GM18951 (cell line): Measurements from ENCODE around the gene LCP2.

Source experiments
- POLR2A ChIP-seq: IDR thresholded peaks from 4 replicates; pipeline ENCODE4 v1.6.1; 2011; ENCODE audit warnings: mild to moderate bottlenecking; ENCODE audit not compliant: insufficient read length, insufficient read depth; ENCODE audit errors: extremely low read depth
- in situ Hi-C: fragments of 300-500 bp; cut with MboI; formaldehyde crosslinking; loops from one replicate; pipeline ENCODE4 v1.12.0; 2022; ENCODE audit warnings: low sequenced_read_pairs, mixed read lengths, inconsistent platforms; ENCODE audit not compliant: unreplicated experiment

The LCP2 gene

GRCh38 chr5:170312301-170312595, 14.7 kb upstream of the LCP2 start:
- TF ChIP-seq POLR2A = no peak
- in situ Hi-C loops = no loop called here

GRCh38 chr5:170311511-170312300, 14.1 kb upstream of the LCP2 start:
- no peak for TF ChIP-seq POLR2A
- in situ Hi-C loops = no loop called here

GRCh38 chr5:170310256-170310926, 12.8 kb upstream of the LCP2 start:
- no peak for TF ChIP-seq POLR2A
- in situ Hi-C loops = no loop called here

- in situ Hi-C loops = no loop called here
- TF ChIP-seq POLR2A = no peak
Observed at GRCh38 chr5:170308686-170309085, 11.1 kb upstream of the LCP2 start.

- TF ChIP-seq POLR2A = no peak
- in situ Hi-C loops = no loop called here
Observed at GRCh38 chr5:170307575-170308465, 10.2 kb upstream of the LCP2 start.

GRCh38 chr5:170306381-170306831, 8.8 kb upstream of the LCP2 start:
- in situ Hi-C loops = no loop called here
- TF ChIP-seq POLR2A = no peak

GRCh38 chr5:170305646-170306025, 8.1 kb upstream of the LCP2 start:
- no peak for TF ChIP-seq POLR2A
- in situ Hi-C loops = no loop called here

GRCh38 chr5:170305016-170305645, 7.6 kb upstream of the LCP2 start:
- in situ Hi-C loops = no loop called here
- TF ChIP-seq POLR2A = no peak

GRCh38 chr5:170303549-170303948, 6.0 kb upstream of the LCP2 start:
- in situ Hi-C loops = no loop called here
- no peak for TF ChIP-seq POLR2A

- in situ Hi-C loops = no loop called here
- no peak for TF ChIP-seq POLR2A
Observed at GRCh38 chr5:170302653-170303501, 5.3 kb upstream of the LCP2 start.

- no peak for TF ChIP-seq POLR2A
- in situ Hi-C loops = no loop called here
Observed at GRCh38 chr5:170301981-170302652, 4.5 kb upstream of the LCP2 start.

- no peak for TF ChIP-seq POLR2A
- in situ Hi-C loops = no loop called here
Observed at GRCh38 chr5:170301149-170301548, 3.6 kb upstream of the LCP2 start.

GRCh38 chr5:170300361-170301013, 2.9 kb upstream of the LCP2 start:
- no peak for TF ChIP-seq POLR2A
- in situ Hi-C loops = no loop called here
